HCT116 (cell line): ENCODE data around the gene ERGIC3.

ENCODE experiments used
- CBX3 ChIP-seq: IDR thresholded peaks from 2 replicates; pipeline ENCODE4 v1.6.1; 2012; ENCODE audit warnings: low read depth
- CEBPB ChIP-seq: IDR thresholded peaks from 2 replicates; pipeline ENCODE4 v1.6.1; 2012; ENCODE audit warnings: low read depth
- EZH2 ChIP-seq: fragments of 200-600 bp; sonication (generic); IDR thresholded peaks from 2 replicates; pipeline ENCODE4 v1.6.1; 2017; ENCODE audit warnings: antibody characterized with exemption, mixed run types
- POLR2A ChIP-seq: IDR thresholded peaks from 2 replicates; pipeline ENCODE4 v1.7.0; 2011; ENCODE audit warnings: borderline replicate concordance; ENCODE audit not compliant: insufficient read depth, insufficient read length; ENCODE audit errors: extremely low read depth
- POLR2AphosphoS5 ChIP-seq: IDR thresholded peaks from 2 replicates; pipeline ENCODE4 v1.6.1; 2011; ENCODE audit warnings: mild to moderate bottlenecking, low read depth, low read length, moderate library complexity
- SIN3A ChIP-seq: IDR thresholded peaks from 2 replicates; pipeline ENCODE4 v1.6.1; 2012; ENCODE audit warnings: low read depth
- SP1 ChIP-seq: IDR thresholded peaks from 2 replicates; pipeline ENCODE4 v1.6.1; 2012; ENCODE audit warnings: low read depth
- YY1 ChIP-seq: IDR thresholded peaks from 2 replicates; pipeline ENCODE4 v1.6.1; 2011; ENCODE audit warnings: low read length, low read depth, moderate library complexity, mild to moderate bottlenecking; ENCODE audit not compliant: insufficient replicate concordance; ENCODE audit errors: extremely low read depth
- TF ChIP-seq, protein P1 (sequence below), 3 experiments: fragments of 200-600 bp in 1 of 3; sonication (generic) in 1 of 3; IDR thresholded peaks in 2 of 3; conservative IDR thresholded peaks in 1 of 3; 2 replicates each; pipeline ENCODE4 v1.5.1; 2012 to 2017; ENCODE audit warnings: low read depth in 2 of 3, low read length in 2 of 3, antibody characterized with exemption in 1 of 3, borderline replicate concordance in 1 of 3, control low read depth in 1 of 3, mild to moderate bottlenecking in 1 of 3, mixed read lengths in 1 of 3, mixed run types in 1 of 3, moderate library complexity in 1 of 3; ENCODE audit not compliant: insufficient read depth in 1 of 3

DNA sequence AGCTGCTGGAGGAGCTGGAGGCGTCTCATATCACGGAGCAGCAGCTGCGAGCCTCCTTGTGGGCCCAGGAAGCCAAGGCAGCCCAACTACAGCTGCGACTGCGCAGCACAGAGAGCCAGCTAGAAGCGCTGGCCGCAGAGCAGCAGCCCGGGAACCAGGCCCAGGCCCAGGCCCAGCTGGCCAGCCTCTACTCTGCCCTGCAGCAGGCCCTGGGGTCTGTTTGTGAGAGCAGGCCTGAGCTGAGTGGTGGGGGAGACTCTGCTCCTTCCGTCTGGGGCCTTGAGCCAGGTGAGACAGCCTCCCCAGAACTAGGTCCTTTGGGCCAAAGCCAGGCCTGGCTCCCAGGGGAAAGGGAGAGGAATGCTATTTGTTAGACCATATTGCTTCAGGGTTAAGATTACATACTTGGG is 44.1 kb upstream of the ERGIC3 start:
- TF ChIP-seq YY1: no peak
- TF ChIP-seq SP1: no peak
- TF ChIP-seq POLR2AphosphoS5: no peak
- TF ChIP-seq CEBPB: no peak
- TF ChIP-seq SIN3A: no peak
- TF ChIP-seq POLR2A: no peak
- TF ChIP-seq, protein P1, sequence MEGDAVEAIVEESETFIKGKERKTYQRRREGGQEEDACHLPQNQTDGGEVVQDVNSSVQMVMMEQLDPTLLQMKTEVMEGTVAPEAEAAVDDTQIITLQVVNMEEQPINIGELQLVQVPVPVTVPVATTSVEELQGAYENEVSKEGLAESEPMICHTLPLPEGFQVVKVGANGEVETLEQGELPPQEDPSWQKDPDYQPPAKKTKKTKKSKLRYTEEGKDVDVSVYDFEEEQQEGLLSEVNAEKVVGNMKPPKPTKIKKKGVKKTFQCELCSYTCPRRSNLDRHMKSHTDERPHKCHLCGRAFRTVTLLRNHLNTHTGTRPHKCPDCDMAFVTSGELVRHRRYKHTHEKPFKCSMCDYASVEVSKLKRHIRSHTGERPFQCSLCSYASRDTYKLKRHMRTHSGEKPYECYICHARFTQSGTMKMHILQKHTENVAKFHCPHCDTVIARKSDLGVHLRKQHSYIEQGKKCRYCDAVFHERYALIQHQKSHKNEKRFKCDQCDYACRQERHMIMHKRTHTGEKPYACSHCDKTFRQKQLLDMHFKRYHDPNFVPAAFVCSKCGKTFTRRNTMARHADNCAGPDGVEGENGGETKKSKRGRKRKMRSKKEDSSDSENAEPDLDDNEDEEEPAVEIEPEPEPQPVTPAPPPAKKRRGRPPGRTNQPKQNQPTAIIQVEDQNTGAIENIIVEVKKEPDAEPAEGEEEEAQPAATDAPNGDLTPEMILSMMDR (IDR thresholded peaks at IDR 0.05 in 2 of 3, conservative IDR thresholded peaks at IDR 0.05 in 1 of 3; ENCODE audit: borderline replicate concordance in 1 of 3, insufficient read depth in 1 of 3, low read depth in 2 of 3, low read length in 2 of 3): no peak
- no peak for TF ChIP-seq EZH2
- TF ChIP-seq CBX3: no peak
